Natural killer cell (primary cell): ENCODE data around the gene ZNF511. TPM values are rescaled to one million over a fixed set of nuclear protein-coding genes. Genes with fewer than 3 reads are reported as not detected.

Source experiments
- ATAC-seq, 3 donors: fragments of 150-1000 bp in 2 of 3; fragments of 200-7000 bp in 1 of 3; cut with Tn5 transposase; 1 replicate in 1 of 3; 2 replicates in 2 of 3; pipeline ENCODE4 v1.10.0; 2021; ENCODE audit warnings: mild to moderate bottlenecking in 2 of 3, moderate library complexity in 2 of 3
- DNase-seq, 2 donors: peaks; one replicate each; pipeline versions ENCODE4 v3.0.0 to v3.0.0-alpha.2; 2013 to 2021; ENCODE audit warnings: mixed read lengths in 1 of 2
- H3K27ac ChIP-seq: one replicate; pipeline ENCODE4 v1.5.1; 2013; ENCODE audit warnings: mild to moderate bottlenecking, low read length
- H3K27me3 ChIP-seq: one replicate; pipeline ENCODE4 v1.6.1; 2013; ENCODE audit warnings: low read length; ENCODE audit not compliant: control insufficient read depth, insufficient read depth
- H3K36me3 ChIP-seq: one replicate; pipeline ENCODE4 v1.6.1; 2013; ENCODE audit warnings: low read length; ENCODE audit not compliant: control insufficient read depth, insufficient read depth
- H3K4me1 ChIP-seq: one replicate; pipeline ENCODE4 v1.6.1; 2013; ENCODE audit warnings: low read length; ENCODE audit not compliant: control insufficient read depth, insufficient read depth
- H3K4me3 ChIP-seq: one replicate; pipeline ENCODE4 v1.5.1; 2013; ENCODE audit warnings: low read length
- H3K9me3 ChIP-seq: one replicate; pipeline ENCODE4 v1.6.1; 2013; ENCODE audit warnings: low read length; ENCODE audit not compliant: control insufficient read depth, insufficient read depth
- H3K27ac Mint-ChIP-seq, 2 donors: one replicate each; pipeline ENCODE4 v1.8.0; 2022; ENCODE audit warnings: mild to moderate bottlenecking in 2 of 2, mixed read lengths in 2 of 2, moderate library complexity in 1 of 2
- H3K27me3 Mint-ChIP-seq, 2 donors: one replicate each; pipeline ENCODE4 v1.8.0; 2022; ENCODE audit warnings: low read depth in 2 of 2, mixed read lengths in 2 of 2
- H3K36me3 Mint-ChIP-seq: one replicate; pipeline ENCODE4 v1.8.0; 2022; ENCODE audit warnings: mixed read lengths
- H3K4me1 Mint-ChIP-seq, 2 donors: one replicate each; pipeline ENCODE4 v1.8.0; 2022; ENCODE audit warnings: mixed read lengths in 2 of 2
- H3K4me3 Mint-ChIP-seq: one replicate; pipeline ENCODE4 v1.8.0; 2022; ENCODE audit warnings: mild to moderate bottlenecking, moderate library complexity, mixed read lengths
- H3K9me3 Mint-ChIP-seq, 2 donors: one replicate each; pipeline ENCODE4 v1.8.0; 2022; ENCODE audit warnings: mixed read lengths in 2 of 2
- CTCF ChIP-seq: fragments of 200-600 bp; IDR thresholded peaks from one replicate; pipeline ENCODE4 v1.8.0; 2022; ENCODE audit warnings: antibody characterized with exemption
- WGBS: methylation state at CpG from one replicate; pipeline ENCODE4 v1.1.7; 2013; ENCODE audit warnings: missing lambda C conversion rate; ENCODE audit not compliant: insufficient coverage; 5-methylcytosine and 5-hydroxymethylcytosine counted together
- intact Hi-C: fragments of 100-400 bp; cut with micrococcal nuclease; formaldehyde crosslinking; loops from one replicate; pipeline ENCODE4 v1.14.2; 2022
- total RNA-seq, 4 donors: library from RNA; stranded (reverse); fragments of 120-200 nt in 1 of 4; gene quantifications; one replicate each; pipeline versions ENCODE4 v1.2.3 to v1.2.4, GENCODE V29; 2013 to 2022

ZNF511 gene
- total RNA-seq, 3 donors from 2014 or later (not counting 1 experiment from before 2014, with no cell fraction given): 28.1 to 39.0 (median 32.4) TPM

- Mint-ChIP-seq H3K4me3 (no peak overlapping the region), H3K27ac (no peak overlapping the region), H3K4me1 (no peaks in the 10 kb centered on the region), H3K9me3 (no peaks in the 10 kb centered on the region), H3K27me3 (no peaks in the 10 kb centered on the region), H3K36me3 (no peaks in the 10 kb centered on the region)
- no peak for ATAC-seq
- TF ChIP-seq CTCF: no peak
- H3K4me3 ChIP-seq: no peak overlapping the region
- no peaks in the 10 kb centered on the region for H3K9me3 ChIP-seq
- peaks cover 10% of the 10 kb centered on the region for H3K4me1 ChIP-seq
- intact Hi-C loops: no loop called here
- DNase-seq: no peak
- peaks cover 16% of the 10 kb centered on the region for H3K36me3 ChIP-seq
- 97% methylated on average over 5 of the region's 5 CpGs for WGBS
- no peaks in the 10 kb centered on the region for H3K27me3 ChIP-seq
- H3K27ac ChIP-seq: no peak overlapping the region
Observed at GRCh38 chr10:133361227-133361626, 52.5 kb downstream of the ZNF511 start.

GRCh38 chr10:133361773-133362441 is 53.2 kb downstream of the ZNF511 start:
- intact Hi-C loops: no loop called here
- Histone ChIP-seq H3K4me3 (no peak overlapping the region), H3K9me3 (no peaks in the 10 kb centered on the region), H3K27me3 (no peaks in the 10 kb centered on the region), H3K4me1 (peaks cover 4% of the 10 kb centered on the region), H3K27ac (no peak overlapping the region), H3K36me3 (peaks cover 22% of the 10 kb centered on the region)
- ATAC-seq: no peak
- WGBS: 70% methylated on average over 18 of the region's 18 CpGs
- Mint-ChIP-seq H3K27me3 (no peaks in the 10 kb centered on the region), H3K4me3 (no peak overlapping the region), H3K27ac (no peak overlapping the region), H3K4me1 (no peaks in the 10 kb centered on the region), H3K9me3 (no peaks in the 10 kb centered on the region), H3K36me3 (no peaks in the 10 kb centered on the region)
- no peak for TF ChIP-seq CTCF
- no peak for DNase-seq

Other genes starting within 250 kb of the ZNF511 start
- not detected for gene ADGRA1, start 221.0 kb upstream of the ZNF511 start, total RNA-seq
- gene KNDC1, start 148.7 kb upstream of the ZNF511 start, total RNA-seq: 1 to 10 TPM in 2 of 3 donors, not detected in 1; 2.1 to 5.9 TPM
- gene UTF1, start 78.7 kb upstream of the ZNF511 start, total RNA-seq: under 1 TPM in 2 of 3 donors, not detected in 1; 0.31 to 0.33 TPM
- gene VENTX, start 71.1 kb upstream of the ZNF511 start, total RNA-seq: 1 to 10 TPM in 1 of 3 donors, under 1 TPM in 2; 0.48 to 4.1 (median 0.75) TPM
- gene ADAM8, start 32.0 kb upstream of the ZNF511 start, total RNA-seq: 100 to 1,000 TPM; 357 to 682 (median 425) TPM
- gene TUBGCP2, start within 50 bp of the ZNF511 start, total RNA-seq: 10 to 100 TPM; 74.3 to 81.8 (median 78.7) TPM
- gene CALY, start 28.0 kb downstream of the ZNF511 start, total RNA-seq: not detected
- gene PRAP1, start 38.5 kb downstream of the ZNF511 start, total RNA-seq: not detected
- gene FUOM, start 49.1 kb downstream of the ZNF511 start, total RNA-seq: 1 to 10 TPM; 7.6 to 9.5 (median 7.9) TPM
- gene ECHS1, start 64.4 kb downstream of the ZNF511 start, total RNA-seq: 10 to 100 TPM; 17.7 to 21.3 (median 19.9) TPM
- gene PAOX, start 70.3 kb downstream of the ZNF511 start, total RNA-seq: 1 to 10 TPM; 4.2 to 5.8 (median 5.5) TPM
- 10 to 100 TPM; 64.3 to 76.3 (median 67.1) TPM for gene MTG1, start 85.2 kb downstream of the ZNF511 start, total RNA-seq
- gene SPRN, start 115.7 kb downstream of the ZNF511 start, total RNA-seq: not detected
- 10 to 100 TPM in 1 of 3 donors, 1 to 10 TPM in 2; 8.6 to 13.8 (median 9.9) TPM for gene SCART1, start 145.0 kb downstream of the ZNF511 start, total RNA-seq
- gene CYP2E1, start 218.4 kb downstream of the ZNF511 start, total RNA-seq: 1 to 10 TPM; 2.8 to 3.8 (median 2.9) TPM